ENCODE data around the gene SERF2. TPM values are rescaled to one million over a fixed set of nuclear protein-coding genes. Genes with fewer than 3 reads are reported as not detected.
A peak's percentile ranks its signal among the peaks of the same experiment; 100 is the strongest.

SERF2 gene
- total and polyA plus RNA-seq, 2 of the 13 experiments (the other 11 are each of a cell fraction or from before 2014, with no cell fraction given), result 811 to 1,257 TPM

GRCh38 chr15:43800286-43801141, 8.4 kb downstream of the SERF2 start, which contains the start of gene HYPK (continued):
- TF ChIP-seq AFF4 (CRISPR knock-in tag; IDR thresholded peaks at IDR 0.05) (0 out of 2 replicates have a peak, but pooled peaks have one; percentile 51), ZNF839 (CRISPR knock-in tag; IDR thresholded peaks at IDR 0.05; ENCODE audit: borderline replicate concordance) (no peak), ZNF180 (CRISPR knock-in tag; IDR thresholded peaks at IDR 0.05; ENCODE audit: borderline replicate concordance, low read depth) (no peak), BRCA1 (CRISPR knock-in tag; IDR thresholded peaks at IDR 0.05) (no peak), NR2F2 (IDR thresholded peaks at IDR 0.05; ENCODE audit: borderline replicate concordance, low read depth) (no peak), NCOA1 (CRISPR knock-in tag; IDR thresholded peaks at IDR 0.05) (no peak), ZZZ3 (CRISPR knock-in tag; IDR thresholded peaks at IDR 0.05; ENCODE audit: borderline replicate concordance) (peak; percentile 50; the same call in 1 of the 2 replicates), ATF7-NPFF (CRISPR knock-in tag; IDR thresholded peaks at IDR 0.05; ENCODE audit: low read depth) (peak; percentile 68; the same call in 1 of the 2 replicates), SIN3B (IDR thresholded peaks at IDR 0.05; ENCODE audit: low read length) (no peak), AHDC1 (CRISPR knock-in tag; IDR thresholded peaks at IDR 0.05; ENCODE audit: borderline replicate concordance) (no peak), ZNF644 (CRISPR knock-in tag; IDR thresholded peaks at IDR 0.05; ENCODE audit: low read depth) (0 out of 2 replicates have a peak, but pooled peaks have one; percentile 20)

Data from HepG2 (cell line).